Upper lobe of left lung (tissue), 6 donors: ENCODE results near the gene OLFM2. TPM values are rescaled to one million over a fixed set of nuclear protein-coding genes. Genes with fewer than 3 reads are reported as not detected.

Experiments
- ATAC-seq, 2 donors: fragments of 200-7000 bp; cut with Tn5 transposase; one replicate each; pipeline ENCODE4 v1.9.1; 2022; ENCODE audit warnings: mild to moderate bottlenecking in 2 of 2, moderate library complexity in 2 of 2; ENCODE audit not compliant: low FRiP score in 2 of 2
- DNase-seq, 2 donors: peaks; one replicate each; pipeline ENCODE4 v3.0.0-alpha.2; 2019 to 2020
- H3K27ac ChIP-seq, 4 donors: fragments of 200-600 bp; sonication (generic); one replicate each; pipeline ENCODE4 v1.5.1; 2016 to 2019
- H3K27me3 ChIP-seq, 4 donors: fragments of 200-600 bp; sonication (generic); one replicate each; pipeline ENCODE4 v1.5.1; 2017 to 2019
- H3K36me3 ChIP-seq, 4 donors: fragments of 200-600 bp; sonication (generic); one replicate each; pipeline ENCODE4 v1.5.1; 2016 to 2019
- H3K4me1 ChIP-seq, 4 donors: fragments of 200-600 bp; sonication (generic); one replicate each; pipeline ENCODE4 v1.5.1; 2018 to 2019
- H3K4me3 ChIP-seq, 4 donors: fragments of 200-600 bp; sonication (generic); one replicate each; pipeline ENCODE4 v1.5.1; 2017 to 2019; ENCODE audit warnings: mild to moderate bottlenecking in 2 of 4, moderate library complexity in 1 of 4
- H3K9me3 ChIP-seq, 4 donors: fragments of 200-600 bp; sonication (generic); one replicate each; pipeline ENCODE4 v1.5.1; 2018 to 2019
- EP300 ChIP-seq, 4 donors: sonication (generic); formaldehyde crosslinking; IDR thresholded peaks; one replicate each; pipeline ENCODE4 v1.5.1; 2017; ENCODE audit warnings: antibody characterized with exemption in 4 of 4, control low read depth in 2 of 4
- POLR2A ChIP-seq, 4 donors: fragments of 450-650 bp; IDR thresholded peaks; one replicate each; pipeline ENCODE4 v1.5.1; 2016 to 2017; ENCODE audit warnings: antibody characterized with exemption in 4 of 4, mild to moderate bottlenecking in 2 of 4
- POLR2AphosphoS5 ChIP-seq, 2 donors: sonication (generic); formaldehyde crosslinking; IDR thresholded peaks; one replicate each; pipeline ENCODE4 v1.5.1; 2017; ENCODE audit warnings: antibody characterized with exemption in 2 of 2
- WGBS, 2 donors: methylation state at CpG; one replicate each; pipeline ENCODE4 v1.1.5; 2017 to 2018; 5-methylcytosine and 5-hydroxymethylcytosine counted together
- total RNA-seq, 6 donors: library from RNA; depleted of rRNA in 4 of 6; stranded (reverse); fragments of >200 nt in 4 of 6; gene quantifications; one replicate each; pipeline versions ENCODE4 v1.1.0 to v1.2.1, GENCODE V29; 2016 to 2021
- TF ChIP-seq, protein P1 (sequence below), 6 experiments: fragments of 450-650 bp in 4 of 6; fragments of 200-600 bp in 2 of 6; sonication (generic) in 2 of 6; IDR thresholded peaks; one replicate each; pipeline ENCODE4 v1.5.1; 2016 to 2019; ENCODE audit warnings: antibody characterized with exemption in 6 of 6
- donor health status: DM: no; HTN: no; CAD: no; lungs with moderate emphysema.
- donor health status: DM: no; HTN: yes; CAD: no; lungs with severe emphysema.

Gene OLFM2
- total RNA-seq, 6 donors from 2014 or later: 0.98 to 11.3 (median 4.7) TPM; not detected in 1

GRCh38 chr19:9865732-9866501 is 70.4 kb downstream of the OLFM2 start:
- Histone ChIP-seq H3K4me3 (no peak overlapping the region), H3K27ac (no peak overlapping the region), H3K27me3 (no peaks in the 10 kb centered on the region), H3K36me3 (no peaks in the 10 kb centered on the region), H3K4me1 (no peaks in the 10 kb centered on the region), H3K9me3 (no peaks in the 10 kb centered on the region)
- TF ChIP-seq POLR2AphosphoS5 (IDR thresholded peaks at IDR 0.05) (no peak), POLR2A (IDR thresholded peaks at IDR 0.05) (no peak), EP300 (IDR thresholded peaks at IDR 0.05) (no peak)
- TF ChIP-seq, protein P1, sequence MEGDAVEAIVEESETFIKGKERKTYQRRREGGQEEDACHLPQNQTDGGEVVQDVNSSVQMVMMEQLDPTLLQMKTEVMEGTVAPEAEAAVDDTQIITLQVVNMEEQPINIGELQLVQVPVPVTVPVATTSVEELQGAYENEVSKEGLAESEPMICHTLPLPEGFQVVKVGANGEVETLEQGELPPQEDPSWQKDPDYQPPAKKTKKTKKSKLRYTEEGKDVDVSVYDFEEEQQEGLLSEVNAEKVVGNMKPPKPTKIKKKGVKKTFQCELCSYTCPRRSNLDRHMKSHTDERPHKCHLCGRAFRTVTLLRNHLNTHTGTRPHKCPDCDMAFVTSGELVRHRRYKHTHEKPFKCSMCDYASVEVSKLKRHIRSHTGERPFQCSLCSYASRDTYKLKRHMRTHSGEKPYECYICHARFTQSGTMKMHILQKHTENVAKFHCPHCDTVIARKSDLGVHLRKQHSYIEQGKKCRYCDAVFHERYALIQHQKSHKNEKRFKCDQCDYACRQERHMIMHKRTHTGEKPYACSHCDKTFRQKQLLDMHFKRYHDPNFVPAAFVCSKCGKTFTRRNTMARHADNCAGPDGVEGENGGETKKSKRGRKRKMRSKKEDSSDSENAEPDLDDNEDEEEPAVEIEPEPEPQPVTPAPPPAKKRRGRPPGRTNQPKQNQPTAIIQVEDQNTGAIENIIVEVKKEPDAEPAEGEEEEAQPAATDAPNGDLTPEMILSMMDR (IDR thresholded peaks at IDR 0.05): no peak
- DNase-seq (no peak), ATAC-seq (no peak)
- WGBS, 2 donors: 82 to 86% methylated on average over 15 to 16 of the region's 16 CpGs

GRCh38 chr19:9863759-9864158 is 72.6 kb downstream of the OLFM2 start:
- no peaks in the 10 kb centered on the region for H3K36me3 ChIP-seq
- H3K27ac ChIP-seq: no peak overlapping the region
- H3K9me3 ChIP-seq: no peaks in the 10 kb centered on the region
- H3K4me3 ChIP-seq: no peak overlapping the region
- ATAC-seq (no peak), DNase-seq (no peak)
- no peak for TF ChIP-seq POLR2AphosphoS5 (IDR thresholded peaks at IDR 0.05)
- no peak for TF ChIP-seq POLR2A (IDR thresholded peaks at IDR 0.05)
- TF ChIP-seq, protein P1 (IDR thresholded peaks at IDR 0.05): no peak
- no peak for TF ChIP-seq EP300 (IDR thresholded peaks at IDR 0.05)
- H3K4me1 ChIP-seq: peaks cover 0 to under 1% (median 0%) of the 10 kb centered on the region in 4 donors
- H3K27me3 ChIP-seq: no peaks in the 10 kb centered on the region
- WGBS, 2 donors: 88% methylated on average over 5 of the region's 5 CpGs

- 49 to 75% methylated on average over 4 of the region's 4 CpGs for WGBS, 2 donors
- no peaks in the 10 kb centered on the region for H3K9me3 ChIP-seq
- no peak for ATAC-seq
- no peaks in the 10 kb centered on the region for H3K27me3 ChIP-seq
- no peaks in the 10 kb centered on the region for H3K36me3 ChIP-seq
- H3K4me3 ChIP-seq: no peak overlapping the region
- DNase-seq: no peak
- TF ChIP-seq, protein P1 (IDR thresholded peaks at IDR 0.05): no peak
- TF ChIP-seq POLR2AphosphoS5 (IDR thresholded peaks at IDR 0.05) (no peak), POLR2A (IDR thresholded peaks at IDR 0.05) (no peak), EP300 (IDR thresholded peaks at IDR 0.05) (no peak)
- peaks cover 0 to 8% (median 0%) of the 10 kb centered on the region in 4 donors for H3K4me1 ChIP-seq
- no peak overlapping the region for H3K27ac ChIP-seq
These were observed 73.4 kb downstream of the OLFM2 start for GRCh38 chr19:9862938-9863337.

DNA sequence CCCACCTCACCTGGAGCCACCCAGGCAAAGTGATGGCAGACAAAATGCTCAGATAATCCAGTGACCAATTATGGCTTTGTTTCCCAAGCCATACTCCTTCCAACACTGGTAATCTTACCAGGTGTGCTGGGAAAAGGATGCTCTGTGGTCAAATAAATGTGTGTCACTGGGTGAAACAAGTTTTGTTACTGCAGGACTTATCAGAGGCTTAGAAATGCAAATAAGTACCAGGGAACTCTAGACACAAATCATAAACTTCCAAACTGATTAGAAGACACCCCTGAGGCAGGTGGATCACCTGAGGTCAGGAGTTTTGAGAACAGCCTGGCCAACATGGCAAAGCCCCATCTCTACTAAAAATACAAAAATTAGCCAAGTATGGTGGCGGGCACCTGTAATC is 74.8 kb downstream of the OLFM2 start:
- H3K27ac ChIP-seq: no peak overlapping the region
- H3K27me3 ChIP-seq: no peaks in the 10 kb centered on the region
- no peak overlapping the region for H3K4me3 ChIP-seq
- DNase-seq (no peak), ATAC-seq (no peak)
- peaks cover 0 to 15% (median 0%) of the 10 kb centered on the region in 4 donors for H3K4me1 ChIP-seq
- no peaks in the 10 kb centered on the region for H3K36me3 ChIP-seq
- TF ChIP-seq EP300 (IDR thresholded peaks at IDR 0.05): no peak
- H3K9me3 ChIP-seq: no peaks in the 10 kb centered on the region
- WGBS, 2 donors: 95 to 100% methylated on average over 1 of the region's 1 CpG

DNA sequence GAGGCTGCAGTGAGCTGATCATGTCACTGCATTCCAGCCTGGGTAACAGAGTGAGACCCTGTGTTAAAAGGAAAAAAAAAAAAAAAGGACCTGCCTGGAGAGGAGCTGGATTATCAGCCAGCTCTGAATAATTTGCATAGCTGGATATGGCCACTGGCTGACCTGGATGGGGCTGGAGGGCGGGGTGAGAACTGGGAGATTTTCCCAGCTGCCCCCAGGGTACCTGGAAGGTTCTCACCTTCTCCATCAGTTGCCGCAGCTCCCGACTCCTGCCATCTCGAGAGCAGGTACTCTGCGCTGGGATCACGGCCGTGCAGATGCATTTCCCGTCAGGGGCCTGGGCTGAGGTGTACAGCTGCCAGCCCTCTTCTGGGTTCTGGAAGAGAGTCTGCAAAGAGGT is 75.9 kb downstream of the OLFM2 start:
- 84 to 95% methylated on average over 3 to 8 of the region's 8 CpGs for WGBS, 2 donors

DNA sequence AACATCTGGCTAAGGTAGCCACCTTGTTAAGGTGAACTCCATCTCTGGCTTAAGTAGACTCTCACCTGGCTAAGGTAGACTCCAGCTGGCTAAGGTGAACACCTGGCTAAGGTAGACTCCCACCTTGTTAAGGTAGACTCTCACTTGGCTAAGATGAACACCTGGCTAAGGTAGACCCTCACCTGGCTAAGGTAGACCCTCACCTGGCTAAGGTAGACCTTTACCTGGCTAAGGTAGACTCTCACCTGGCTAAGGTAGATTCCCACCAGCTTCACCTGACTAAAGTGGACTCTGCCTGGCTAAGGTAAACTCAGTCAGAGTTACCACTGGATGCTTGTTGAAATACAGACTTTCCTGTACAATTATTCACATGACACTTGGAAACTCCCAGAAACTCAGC is 77.5 kb downstream of the OLFM2 start:
- ATAC-seq (no peak), DNase-seq (no peak)
- Histone ChIP-seq H3K9me3 (no peaks in the 10 kb centered on the region), H3K27me3 (no peaks in the 10 kb centered on the region), H3K36me3 (no peaks in the 10 kb centered on the region), H3K27ac (no peak overlapping the region), H3K4me3 (no peak overlapping the region), H3K4me1 (peaks cover 0 to 15% (median 0%) of the 10 kb centered on the region in 4 donors)
- TF ChIP-seq POLR2A (IDR thresholded peaks at IDR 0.05): no peak
- no peak for TF ChIP-seq EP300 (IDR thresholded peaks at IDR 0.05)
- TF ChIP-seq, protein P1 (IDR thresholded peaks at IDR 0.05): no peak
- no peak for TF ChIP-seq POLR2AphosphoS5 (IDR thresholded peaks at IDR 0.05)

More for the DNA sequence above, 75.9 kb downstream of the OLFM2 start:
- Histone ChIP-seq H3K4me1 (peaks cover 0 to 15% (median 0%) of the 10 kb centered on the region in 4 donors), H3K27me3 (no peaks in the 10 kb centered on the region), H3K27ac (no peak overlapping the region), H3K4me3 (no peak overlapping the region), H3K9me3 (no peaks in the 10 kb centered on the region), H3K36me3 (no peaks in the 10 kb centered on the region)
- DNase-seq (no peak), ATAC-seq (no peak)
- TF ChIP-seq POLR2A (IDR thresholded peaks at IDR 0.05): no peak
